Neuron (in vitro differentiated cells): ENCODE results near the gene RTKN2.

ENCODE experiments used
- H2AFZ ChIP-seq: one replicate; pipeline ENCODE4 v1.6.1; 2013; ENCODE audit warnings: low read depth, mild to moderate bottlenecking, inconsistent platforms, low read length, moderate library complexity
- H3K27me3 ChIP-seq: one replicate; pipeline ENCODE4 v1.6.1; 2013; ENCODE audit warnings: low read length; ENCODE audit not compliant: insufficient read depth
- H3K36me3 ChIP-seq: one replicate; pipeline ENCODE4 v1.6.1; 2013; ENCODE audit warnings: low read length; ENCODE audit not compliant: insufficient read depth
- H3K4me1 ChIP-seq: one replicate; pipeline ENCODE4 v1.6.1; 2013; ENCODE audit warnings: low read length; ENCODE audit not compliant: insufficient read depth
- H3K4me3 ChIP-seq: 2 replicates; pipeline ENCODE4 v1.5.1; 2013; ENCODE audit warnings: mild to moderate bottlenecking, low read length, moderate library complexity
- H3K9me3 ChIP-seq: one replicate; pipeline ENCODE4 v1.6.1; 2013; ENCODE audit warnings: low read length

The RTKN2 gene

DNA sequence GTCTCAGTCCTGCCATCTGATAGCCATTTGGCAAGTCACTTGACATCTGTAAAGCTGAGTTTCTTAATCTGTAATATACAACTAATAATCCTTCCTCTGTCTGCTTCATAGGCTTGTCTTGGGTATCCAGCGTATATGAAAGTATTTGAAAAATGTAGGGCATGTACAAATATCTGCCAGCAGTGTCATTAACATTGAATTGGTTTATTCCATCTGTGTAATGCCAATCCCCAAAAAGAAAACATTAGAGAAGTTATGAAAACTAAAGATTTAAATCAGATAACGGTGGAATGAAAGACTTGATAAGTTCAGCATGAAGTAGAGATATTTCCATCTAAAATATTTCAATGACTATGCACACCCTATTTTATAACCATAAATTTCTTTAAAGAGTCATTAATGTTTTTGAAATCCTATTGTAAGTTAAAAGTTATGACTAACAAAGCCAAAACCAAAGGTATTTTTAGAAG is 9.8 kb upstream of the RTKN2 start:
- Histone ChIP-seq H3K9me3 (no peaks in the 10 kb centered on the region), H3K27me3 (peaks cover 5% of the 10 kb centered on the region), H2AFZ (no peak overlapping the region), H3K4me3 (no peak overlapping the region), H3K36me3 (no peaks in the 10 kb centered on the region), H3K4me1 (no peaks in the 10 kb centered on the region)

- no peak overlapping the region for H2AFZ ChIP-seq
- H3K36me3 ChIP-seq: no peaks in the 10 kb centered on the region
- H3K4me3 ChIP-seq: no peak overlapping the region
- H3K27me3 ChIP-seq: peaks cover 5% of the 10 kb centered on the region
- H3K9me3 ChIP-seq: no peaks in the 10 kb centered on the region
- H3K4me1 ChIP-seq: no peaks in the 10 kb centered on the region
Observed at GRCh38 chr10:62277971-62278370, 9.3 kb upstream of the RTKN2 start.

DNA sequence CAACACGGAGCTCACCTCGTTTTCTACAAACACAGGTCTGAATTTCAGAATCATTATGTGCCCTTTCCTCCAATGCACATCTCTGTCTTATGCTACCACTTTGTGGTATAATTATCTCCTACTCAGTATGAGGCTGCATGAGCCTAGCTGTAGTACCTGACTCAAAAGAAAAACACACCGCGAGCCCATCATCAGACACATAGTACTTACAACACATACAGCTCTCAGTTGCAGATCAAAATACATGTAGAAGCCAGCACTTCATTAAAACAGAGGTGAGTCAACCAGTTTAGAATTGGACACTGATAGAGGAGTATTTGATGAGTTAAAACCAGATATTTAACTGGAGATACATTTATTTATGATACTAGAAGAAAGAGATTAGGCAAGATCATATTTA is 1.4 kb upstream of the RTKN2 start:
- Histone ChIP-seq H3K9me3 (no peaks in the 10 kb centered on the region), H3K4me1 (peaks cover 15% of the 10 kb centered on the region), H2AFZ (no peak overlapping the region), H3K36me3 (no peaks in the 10 kb centered on the region), H3K27me3 (peaks cover 4% of the 10 kb centered on the region), H3K4me3 (no peak overlapping the region)

DNA sequence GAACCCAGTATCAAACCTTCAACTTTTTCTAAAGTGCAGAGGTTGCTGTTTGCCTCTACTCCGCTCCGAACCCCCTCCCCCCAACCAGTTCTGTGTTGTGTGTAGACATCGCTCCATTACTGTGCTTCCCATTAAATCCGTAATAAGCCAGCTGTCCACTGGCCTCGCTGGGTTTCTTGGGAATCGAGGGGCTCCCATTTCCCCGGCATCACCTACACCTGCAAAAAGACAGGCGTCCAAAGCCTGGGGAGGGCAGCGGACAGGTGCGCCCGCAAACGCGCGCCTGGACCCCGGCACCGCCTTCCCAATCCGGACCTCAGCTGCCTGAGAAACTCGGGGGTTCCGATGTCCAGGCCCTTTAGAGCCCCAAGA is 631 bp downstream of the RTKN2 start:
- Histone ChIP-seq H2AFZ (peak overlapping the region; percentile 100), H3K27me3 (peaks cover 4% of the 10 kb centered on the region), H3K4me3 (peak overlapping the region; percentile 66), H3K9me3 (no peaks in the 10 kb centered on the region), H3K4me1 (peaks cover 24% of the 10 kb centered on the region), H3K36me3 (no peaks in the 10 kb centered on the region)

GRCh38 chr10:62266611-62267010 is 2.0 kb downstream of the RTKN2 start:
- Histone ChIP-seq H3K27me3 (no peaks in the 10 kb centered on the region), H3K9me3 (no peaks in the 10 kb centered on the region), H2AFZ (no peak overlapping the region), H3K36me3 (peaks cover 5% of the 10 kb centered on the region), H3K4me3 (peak overlapping the region; percentile 66), H3K4me1 (peaks cover 24% of the 10 kb centered on the region)

GRCh38 chr10:62266147-62266546 is 2.5 kb downstream of the RTKN2 start:
- H3K4me3 ChIP-seq: no peak overlapping the region
- no peaks in the 10 kb centered on the region for H3K27me3 ChIP-seq
- no peak overlapping the region for H2AFZ ChIP-seq
- H3K9me3 ChIP-seq: no peaks in the 10 kb centered on the region
- H3K4me1 ChIP-seq: peaks cover 24% of the 10 kb centered on the region
- H3K36me3 ChIP-seq: peaks cover 5% of the 10 kb centered on the region

DNA sequence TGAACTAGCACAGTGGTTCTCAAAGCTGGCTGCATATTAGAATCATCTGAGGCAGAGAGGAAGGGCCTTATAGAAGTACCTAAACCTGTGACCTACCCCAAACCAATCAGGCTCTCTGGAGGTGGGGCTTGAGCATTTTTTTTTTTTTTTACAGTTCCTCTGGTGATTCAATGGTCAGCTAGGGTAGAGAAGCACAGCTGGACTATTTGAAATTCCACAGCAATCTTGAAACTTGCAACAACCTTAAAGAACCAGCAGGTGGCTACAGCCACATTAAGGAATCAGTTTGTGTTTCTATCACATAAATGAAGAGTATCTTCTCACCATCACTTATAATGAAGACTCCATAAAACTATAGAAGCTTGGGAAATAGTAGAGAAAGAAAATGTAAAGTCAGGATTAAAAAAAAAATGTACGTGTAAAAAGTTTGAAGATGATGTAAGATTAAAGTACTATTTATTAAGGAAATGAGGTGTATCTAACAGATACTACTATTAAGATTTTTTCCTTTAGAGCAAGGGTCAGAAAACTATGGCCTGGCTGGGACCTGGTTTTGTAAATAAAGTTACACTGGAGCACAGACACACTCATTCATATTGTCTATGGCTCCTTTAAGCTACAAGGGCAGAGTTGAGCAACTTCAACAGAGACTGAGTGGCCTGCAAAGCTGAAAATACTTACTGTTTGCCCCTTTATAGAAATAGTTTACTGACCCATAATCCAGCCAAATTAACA is 3.8 kb downstream of the RTKN2 start:
- Histone ChIP-seq H2AFZ (no peak overlapping the region), H3K9me3 (no peaks in the 10 kb centered on the region), H3K36me3 (peaks cover 11% of the 10 kb centered on the region), H3K4me3 (no peak overlapping the region), H3K27me3 (no peaks in the 10 kb centered on the region), H3K4me1 (peaks cover 24% of the 10 kb centered on the region)

- Histone ChIP-seq H2AFZ (no peak overlapping the region), H3K9me3 (no peaks in the 10 kb centered on the region), H3K4me3 (no peak overlapping the region), H3K36me3 (peaks cover 18% of the 10 kb centered on the region), H3K27me3 (no peaks in the 10 kb centered on the region), H3K4me1 (peaks cover 24% of the 10 kb centered on the region)
Observed at GRCh38 chr10:62264126-62264525, 4.5 kb downstream of the RTKN2 start.

DNA sequence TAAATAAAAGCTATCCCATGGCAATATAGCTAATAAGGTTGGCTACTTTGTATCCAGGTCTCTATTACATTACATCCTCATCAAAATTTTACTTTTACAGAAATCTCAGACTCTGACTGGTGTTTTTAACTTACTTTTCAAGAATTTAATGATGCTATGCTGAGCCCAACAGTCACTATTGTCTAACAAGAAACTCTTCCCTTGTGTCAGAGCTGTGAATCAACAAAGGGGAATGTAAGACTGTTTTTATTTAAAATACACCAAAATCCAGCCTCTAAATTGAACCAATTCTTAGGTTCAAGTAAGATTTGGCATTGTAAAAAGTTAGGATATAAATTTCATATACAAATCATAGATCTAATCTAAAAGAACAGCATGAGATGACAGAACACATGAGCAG is 7.0 kb downstream of the RTKN2 start:
- Histone ChIP-seq H3K4me1 (peaks cover 12% of the 10 kb centered on the region), H3K9me3 (no peaks in the 10 kb centered on the region), H2AFZ (no peak overlapping the region), H3K36me3 (peaks cover 23% of the 10 kb centered on the region), H3K4me3 (no peak overlapping the region), H3K27me3 (no peaks in the 10 kb centered on the region)

GRCh38 chr10:62259998-62260397 is 8.6 kb downstream of the RTKN2 start:
- H3K4me3 ChIP-seq: no peak overlapping the region
- no peak overlapping the region for H2AFZ ChIP-seq
- no peaks in the 10 kb centered on the region for H3K9me3 ChIP-seq
- peaks cover 9% of the 10 kb centered on the region for H3K4me1 ChIP-seq
- peaks cover 27% of the 10 kb centered on the region for H3K36me3 ChIP-seq
- H3K27me3 ChIP-seq: no peaks in the 10 kb centered on the region

- Histone ChIP-seq H2AFZ (no peak overlapping the region), H3K4me3 (no peak overlapping the region), H3K27me3 (no peaks in the 10 kb centered on the region), H3K4me1 (peaks cover 7% of the 10 kb centered on the region), H3K9me3 (no peaks in the 10 kb centered on the region), H3K36me3 (peaks cover 27% of the 10 kb centered on the region)
Observed at GRCh38 chr10:62259456-62259855, 9.2 kb downstream of the RTKN2 start.

DNA sequence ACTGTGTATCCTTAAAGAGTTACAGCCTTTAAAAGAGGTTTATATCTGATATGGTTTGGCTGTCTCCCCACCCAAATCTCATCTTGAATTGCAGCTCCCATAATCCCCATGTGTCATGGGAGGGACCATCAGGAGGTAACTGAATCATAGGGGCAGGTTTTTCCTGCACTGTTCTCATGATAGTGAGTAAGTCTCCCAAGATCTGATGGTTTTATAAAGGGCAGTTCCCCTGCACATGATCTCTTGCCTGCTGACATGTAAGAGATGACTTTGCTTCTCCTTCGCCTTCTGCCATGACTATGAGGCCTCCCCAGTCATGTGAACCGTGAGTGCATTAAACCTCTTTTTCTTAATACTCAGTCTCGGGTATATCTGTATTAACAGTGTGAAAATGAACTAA is 9.7 kb downstream of the RTKN2 start:
- Histone ChIP-seq H3K36me3 (peaks cover 29% of the 10 kb centered on the region), H3K4me3 (no peak overlapping the region)

DNA sequence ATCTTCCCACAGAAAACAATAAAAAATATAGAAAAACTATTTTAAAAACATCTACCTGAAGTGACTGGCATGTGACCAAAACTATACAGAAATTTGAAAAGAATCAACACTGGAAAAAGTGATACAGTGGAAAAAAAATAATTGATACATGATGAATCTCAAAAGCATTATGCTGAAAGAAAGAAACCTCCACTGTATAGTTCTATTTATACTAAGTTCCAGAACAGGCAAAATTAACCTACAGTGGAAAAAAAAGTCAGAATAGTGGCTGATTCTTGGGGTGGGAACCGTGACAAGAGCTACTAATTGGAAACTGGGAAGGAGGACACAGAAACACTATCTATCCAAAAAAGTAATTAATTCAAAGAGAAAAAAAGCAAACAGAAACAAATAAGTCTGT is 14.9 kb downstream of the RTKN2 start:
- H3K4me1 ChIP-seq: peaks cover 9% of the 10 kb centered on the region
- no peak overlapping the region for H3K4me3 ChIP-seq
- H3K27me3 ChIP-seq: no peaks in the 10 kb centered on the region
- H2AFZ ChIP-seq: no peak overlapping the region
- H3K9me3 ChIP-seq: no peaks in the 10 kb centered on the region
- H3K36me3 ChIP-seq: peaks cover 7% of the 10 kb centered on the region

More for the DNA sequence above, 9.7 kb downstream of the RTKN2 start:
- Histone ChIP-seq H3K9me3 (no peaks in the 10 kb centered on the region), H3K4me1 (peaks cover 6% of the 10 kb centered on the region), H2AFZ (no peak overlapping the region), H3K27me3 (no peaks in the 10 kb centered on the region)

- no peak overlapping the region for H2AFZ ChIP-seq
- no peaks in the 10 kb centered on the region for H3K27me3 ChIP-seq
- peaks cover 9% of the 10 kb centered on the region for H3K4me1 ChIP-seq
- no peak overlapping the region for H3K4me3 ChIP-seq
- H3K36me3 ChIP-seq: peaks cover 6% of the 10 kb centered on the region
- H3K9me3 ChIP-seq: no peaks in the 10 kb centered on the region
Observed at GRCh38 chr10:62252051-62252450, 16.6 kb downstream of the RTKN2 start.
